Endometrium (tissue), 2 donors: ENCODE results near the gene ZNF302.
A peak's percentile ranks its signal among the peaks of the same experiment; 100 is the strongest.
"Not testable (repeated sequence)": the region's sequence is repeated elsewhere in the genome, so short reads cannot be mapped to it uniquely, and the experiment has no call there.

Experiments used
- FAIRE-seq: peaks from 2 replicates; lab custom pipeline; 2012; peaks lifted over from hg19 to GRCh38; lab: Jason Lieb, UNC
- donor health status: control.
- donor health status: control.

ZNF302 gene

DNA sequence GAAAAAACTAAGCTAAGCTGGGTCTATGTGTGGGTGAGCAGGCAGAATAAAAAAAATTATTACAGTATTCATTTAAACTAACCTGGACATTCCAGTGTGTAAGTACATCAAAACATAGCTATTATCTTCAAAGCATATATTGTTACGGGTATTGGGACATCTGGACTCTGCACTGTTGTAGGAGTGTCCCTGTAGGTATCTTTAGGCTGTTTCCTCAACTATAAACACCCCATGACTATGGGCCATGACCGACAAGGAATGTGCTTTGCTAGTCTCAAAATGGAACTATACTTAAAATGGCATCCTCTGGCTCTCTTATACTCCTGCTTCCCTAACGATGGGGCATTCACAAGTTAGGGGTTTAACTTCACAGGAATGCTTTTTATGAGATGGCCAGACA, 3.9 kb upstream of the ZNF302 start:
- FAIRE-seq = no peak

DNA sequence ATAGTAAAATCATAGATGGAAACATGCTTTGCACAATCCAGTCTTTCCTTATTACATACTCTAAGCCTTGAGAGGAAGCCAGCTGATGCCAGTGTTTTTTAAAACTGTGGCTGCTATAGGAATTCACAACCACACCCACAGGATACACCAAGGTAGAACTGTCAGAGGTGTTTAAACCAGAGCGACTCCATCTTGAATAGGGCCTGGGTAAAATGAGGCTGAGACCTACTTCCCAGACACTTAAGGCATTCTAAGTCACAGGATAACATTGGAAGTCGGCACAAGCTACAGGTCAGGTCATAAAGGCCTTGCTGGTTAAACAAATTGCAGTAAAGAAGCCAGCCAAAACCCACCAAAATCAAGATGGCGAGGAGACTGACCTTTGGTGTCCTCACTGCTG, 2.2 kb upstream of the ZNF302 start:
- no peak for FAIRE-seq

DNA sequence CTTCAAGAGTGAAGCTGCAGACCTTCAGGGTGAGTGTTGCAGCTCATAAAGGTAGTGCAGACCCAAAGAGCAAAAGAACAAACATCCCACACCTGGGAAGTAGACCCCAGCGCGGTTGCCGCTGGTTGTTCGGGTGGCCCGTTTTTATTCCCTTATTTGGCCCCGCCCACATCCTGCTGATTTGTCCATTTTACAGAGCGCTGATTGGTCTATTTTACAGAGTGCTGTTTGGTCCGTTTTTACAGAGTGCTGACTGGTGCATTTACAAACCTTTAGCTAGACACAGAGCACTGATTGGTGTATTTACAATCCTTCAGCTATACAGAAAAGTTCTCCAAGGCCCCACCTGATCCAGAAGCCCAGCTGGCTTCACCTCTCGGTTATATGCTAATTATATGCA, 1.6 kb upstream of the ZNF302 start:
- FAIRE-seq = no peak

DNA sequence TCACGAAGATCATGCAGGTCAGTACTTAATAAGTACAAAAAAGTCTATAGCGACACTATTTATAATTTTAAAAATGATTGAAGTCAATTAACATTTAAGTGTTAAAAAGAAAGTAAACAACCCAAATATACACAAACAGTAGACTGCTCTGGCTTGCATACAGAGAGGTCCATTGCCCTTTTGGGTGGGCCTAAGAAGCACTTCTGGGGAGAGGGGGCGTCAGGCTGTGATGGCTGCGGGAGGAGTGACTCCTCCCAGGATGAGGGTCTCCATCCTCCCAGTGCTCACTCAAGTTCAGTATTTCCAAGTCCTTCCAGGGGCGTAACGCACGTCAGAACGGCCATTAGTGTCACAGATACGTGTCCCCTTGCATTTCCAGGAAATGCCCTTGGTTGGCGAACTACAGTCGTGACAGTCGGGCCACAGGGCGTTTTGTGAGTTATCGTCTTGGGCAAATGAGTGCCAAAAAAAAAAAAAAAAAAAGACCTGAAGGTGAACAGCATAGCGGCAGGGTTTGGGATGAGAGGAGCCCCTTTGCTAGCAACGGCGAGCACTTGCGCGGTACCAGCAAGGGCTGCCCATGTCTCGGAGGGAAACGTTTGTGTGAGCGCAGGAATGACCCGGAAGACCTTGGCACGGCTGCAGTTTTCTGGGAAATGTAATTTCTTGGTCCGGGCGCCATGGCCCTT, 637 bp upstream of the ZNF302 start, which contains the start of gene SCGB2B2:
SCGB2B2 (minus strand) TSS at position 463 of the 689 bp plus-strand sequence. CDS start 82,596 bp downstream, outside the sequence.
- no peak for FAIRE-seq

DNA sequence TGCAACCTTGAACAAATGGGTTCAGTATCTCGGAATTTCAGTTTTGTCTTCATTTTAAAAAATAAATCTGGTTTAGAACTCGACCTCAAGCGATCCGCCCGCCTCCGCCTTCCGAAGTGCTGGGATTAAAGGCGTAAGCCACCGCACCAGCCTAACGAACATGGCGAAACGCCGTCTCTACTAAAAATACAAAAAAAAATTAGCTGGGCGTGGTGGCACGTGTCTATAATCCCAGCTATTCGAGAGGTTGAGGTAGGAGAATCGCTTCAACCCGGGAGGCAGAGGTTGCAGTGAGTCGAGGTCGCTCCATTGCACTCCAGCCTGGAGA, 571 bp downstream of the ZNF302 start:
- no peak for FAIRE-seq

DNA sequence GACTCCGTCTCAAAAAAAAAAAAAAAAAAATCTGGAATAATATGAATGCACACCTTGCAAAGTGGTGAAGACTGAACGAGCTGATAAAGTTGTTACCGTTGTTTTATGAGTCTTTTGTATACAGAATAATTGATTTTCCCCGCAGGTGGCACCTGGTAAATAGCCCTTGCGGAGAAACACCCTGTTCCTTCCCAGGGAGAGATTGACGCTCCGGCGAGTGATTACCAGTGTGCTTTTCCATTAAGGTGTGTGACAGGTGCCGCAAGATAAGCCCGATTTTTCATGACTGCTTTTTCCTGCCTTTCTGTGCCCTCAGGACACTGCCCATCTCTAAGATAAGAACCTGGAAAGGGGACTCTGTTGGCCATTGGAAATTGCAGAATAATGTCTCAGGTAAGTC, 943 bp downstream of the ZNF302 start:
- no peak for FAIRE-seq

DNA sequence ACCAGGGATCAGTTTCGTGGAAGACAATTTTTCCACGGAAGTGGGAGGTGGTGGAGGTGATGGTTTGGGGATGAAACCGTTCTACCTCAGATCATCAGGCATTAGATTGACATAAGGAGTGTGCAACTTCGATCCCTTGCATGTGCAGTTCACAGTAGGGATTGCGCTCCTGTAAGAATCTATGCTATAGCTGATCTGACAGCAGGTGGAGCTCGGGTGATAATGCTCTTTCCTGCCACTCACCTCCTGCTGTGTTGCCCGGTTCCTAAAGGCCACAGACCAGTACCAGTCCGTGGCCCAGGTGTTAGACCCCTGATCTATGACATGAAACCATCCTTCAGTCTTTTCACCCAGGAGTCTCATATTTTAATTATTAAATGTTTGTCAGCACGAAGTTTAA, 4.0 kb downstream of the ZNF302 start:
- FAIRE-seq = no peak

DNA sequence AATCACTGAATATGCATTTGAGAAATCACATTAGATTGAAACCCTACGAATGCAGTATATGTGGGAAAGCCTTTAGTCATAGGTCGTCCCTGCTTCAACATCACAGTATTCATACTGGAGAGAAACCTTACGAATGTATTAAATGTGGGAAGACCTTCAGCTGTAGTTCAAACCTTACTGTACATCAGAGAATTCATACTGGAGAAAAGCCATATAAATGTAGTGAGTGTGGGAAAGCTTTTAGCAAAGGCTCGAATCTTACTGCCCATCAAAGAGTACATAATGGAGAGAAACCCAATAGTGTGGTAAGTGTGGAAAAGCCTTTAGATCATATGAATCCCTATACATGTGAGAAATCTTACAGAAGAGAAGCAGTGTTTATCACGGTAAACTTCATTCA, 7.8 kb downstream of the ZNF302 start:
- FAIRE-seq = not testable (repeated sequence)

DNA sequence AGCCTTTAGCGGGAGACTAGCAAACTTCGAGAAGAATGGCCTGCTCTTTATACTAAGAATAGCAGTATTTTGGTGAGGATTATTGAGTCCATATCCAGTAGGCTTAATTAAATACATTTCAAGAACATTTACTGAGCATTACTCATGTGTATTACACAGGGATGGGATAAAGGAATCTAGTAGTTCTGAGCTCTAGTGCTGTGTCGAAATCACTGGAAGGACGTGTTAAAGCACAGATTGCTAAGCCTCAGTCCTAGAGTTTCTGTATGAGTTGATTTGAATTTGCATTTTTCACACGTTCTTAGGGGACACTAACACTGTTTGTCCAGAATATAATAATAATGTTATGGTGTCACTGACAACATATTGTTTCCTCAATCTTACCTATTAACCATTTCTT, 9.0 kb downstream of the ZNF302 start:
- FAIRE-seq = no peak

DNA sequence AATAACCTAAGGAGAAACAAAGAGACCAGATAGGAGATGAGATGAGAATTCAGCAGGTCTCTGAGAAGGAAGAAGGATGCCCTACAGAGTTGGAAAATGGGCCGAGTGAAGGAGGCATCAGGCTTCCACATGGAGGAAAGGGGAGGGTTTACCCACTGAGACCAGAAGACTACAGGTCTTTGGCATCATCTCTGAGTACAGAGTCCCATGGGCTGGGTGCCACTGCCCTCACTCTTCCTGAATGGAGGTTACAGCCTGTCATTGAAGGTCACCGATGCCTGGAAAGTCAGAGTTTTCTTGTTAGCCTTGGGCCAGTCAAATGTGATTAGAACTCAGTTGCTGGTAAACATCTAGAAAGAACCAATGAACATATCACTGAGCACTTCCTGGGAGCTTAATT, 9.9 kb downstream of the ZNF302 start:
- no peak for FAIRE-seq

DNA sequence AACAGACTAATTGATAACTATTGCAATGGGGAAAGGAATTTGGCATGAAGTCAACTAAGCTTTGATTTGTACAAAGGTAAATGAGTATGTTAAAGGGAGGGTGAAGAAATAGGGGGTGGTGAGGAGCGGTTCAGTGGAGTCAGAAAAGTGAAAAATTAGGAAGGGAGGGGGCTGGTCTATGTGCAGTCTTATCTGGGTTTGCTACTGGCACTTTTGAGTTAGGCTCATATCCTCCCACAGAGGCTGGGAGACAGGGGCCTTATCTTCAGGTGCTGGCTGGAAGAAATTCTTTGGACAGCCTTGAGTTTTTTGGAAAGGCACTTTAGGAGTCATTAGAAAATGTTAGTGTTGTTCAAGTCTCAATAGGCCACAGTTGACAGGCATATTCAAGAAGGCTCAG, 11.1 kb downstream of the ZNF302 start:
- no peak for FAIRE-seq

DNA sequence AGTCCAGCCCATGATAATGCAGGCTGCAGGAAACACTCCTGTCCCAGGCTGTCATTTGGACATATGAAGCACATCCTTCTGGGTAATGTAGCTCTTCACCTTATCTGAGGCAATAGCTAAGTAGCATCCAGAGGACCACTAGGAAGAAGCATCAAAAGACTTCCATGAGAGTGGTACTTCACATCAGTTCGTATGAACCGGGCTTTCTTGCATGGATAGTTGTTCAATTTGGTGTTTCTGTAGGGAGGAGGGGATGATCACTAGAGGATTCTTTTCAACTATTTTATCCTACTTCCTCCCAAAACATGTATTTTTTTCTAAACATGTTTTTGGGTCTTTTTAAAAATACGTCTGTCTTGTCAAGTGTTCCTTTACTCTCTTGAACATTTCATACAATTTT, 12.9 kb downstream of the ZNF302 start:
- no peak for FAIRE-seq

DNA sequence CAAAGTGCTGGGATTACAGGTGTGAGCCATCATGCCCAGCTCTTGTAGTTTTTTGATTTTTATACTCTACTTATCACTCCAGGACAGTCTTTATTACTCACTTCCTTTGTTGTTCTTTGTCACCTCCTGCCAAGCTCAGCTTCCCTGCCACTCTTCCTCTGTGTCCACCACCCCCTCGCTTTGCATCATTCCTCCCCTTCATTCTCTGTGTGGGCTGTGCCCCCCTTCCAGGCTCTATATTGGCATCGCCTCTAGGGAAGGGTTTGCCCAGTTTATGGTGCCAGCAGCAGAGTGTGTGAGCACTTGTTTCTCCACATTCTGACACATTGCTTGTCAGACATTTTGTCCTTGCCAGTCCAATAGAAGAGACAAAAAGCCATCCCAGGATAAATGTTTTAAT, 15.1 kb downstream of the ZNF302 start:
- FAIRE-seq = no peak

DNA sequence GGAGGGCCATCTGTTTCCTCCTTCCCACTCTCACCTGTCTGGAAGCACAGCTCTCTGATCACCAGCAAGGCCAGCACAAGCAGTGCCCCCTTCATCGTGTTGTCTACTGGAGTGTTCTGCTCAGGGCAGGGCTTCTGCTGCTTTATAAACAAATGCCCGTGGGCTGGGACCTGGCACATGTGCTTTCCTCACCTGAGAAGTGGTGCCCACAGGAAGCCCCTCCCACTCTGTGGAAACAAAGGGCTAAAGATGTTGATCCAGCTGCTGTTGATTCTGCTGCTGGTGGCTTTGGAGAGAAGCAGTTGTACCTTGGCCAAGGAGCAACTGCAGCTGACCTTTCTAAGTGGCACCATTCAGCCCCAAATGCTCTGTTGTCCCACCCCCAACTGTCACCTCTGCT, 30.2 kb downstream of the ZNF302 start:
- FAIRE-seq = no peak

DNA sequence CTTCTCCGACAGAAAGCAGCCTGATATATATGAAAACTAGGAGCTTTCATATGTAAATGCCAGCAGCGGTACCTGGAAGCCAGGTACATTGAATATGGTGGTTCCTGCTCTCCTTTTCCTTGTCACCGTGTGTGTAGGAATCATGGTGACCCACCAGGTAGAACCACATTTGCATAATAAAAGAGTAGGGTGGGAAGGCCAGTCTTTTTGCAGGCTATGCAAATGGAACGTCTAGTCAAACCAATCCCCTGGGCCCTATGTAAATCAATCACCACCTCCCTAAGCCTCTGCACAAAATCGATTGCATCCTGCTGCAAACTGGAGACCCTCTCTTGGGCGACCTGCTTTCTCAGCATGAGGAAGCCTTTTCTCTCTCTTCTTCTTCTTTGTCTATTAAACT, 34.4 kb downstream of the ZNF302 start:
- no peak for FAIRE-seq

DNA sequence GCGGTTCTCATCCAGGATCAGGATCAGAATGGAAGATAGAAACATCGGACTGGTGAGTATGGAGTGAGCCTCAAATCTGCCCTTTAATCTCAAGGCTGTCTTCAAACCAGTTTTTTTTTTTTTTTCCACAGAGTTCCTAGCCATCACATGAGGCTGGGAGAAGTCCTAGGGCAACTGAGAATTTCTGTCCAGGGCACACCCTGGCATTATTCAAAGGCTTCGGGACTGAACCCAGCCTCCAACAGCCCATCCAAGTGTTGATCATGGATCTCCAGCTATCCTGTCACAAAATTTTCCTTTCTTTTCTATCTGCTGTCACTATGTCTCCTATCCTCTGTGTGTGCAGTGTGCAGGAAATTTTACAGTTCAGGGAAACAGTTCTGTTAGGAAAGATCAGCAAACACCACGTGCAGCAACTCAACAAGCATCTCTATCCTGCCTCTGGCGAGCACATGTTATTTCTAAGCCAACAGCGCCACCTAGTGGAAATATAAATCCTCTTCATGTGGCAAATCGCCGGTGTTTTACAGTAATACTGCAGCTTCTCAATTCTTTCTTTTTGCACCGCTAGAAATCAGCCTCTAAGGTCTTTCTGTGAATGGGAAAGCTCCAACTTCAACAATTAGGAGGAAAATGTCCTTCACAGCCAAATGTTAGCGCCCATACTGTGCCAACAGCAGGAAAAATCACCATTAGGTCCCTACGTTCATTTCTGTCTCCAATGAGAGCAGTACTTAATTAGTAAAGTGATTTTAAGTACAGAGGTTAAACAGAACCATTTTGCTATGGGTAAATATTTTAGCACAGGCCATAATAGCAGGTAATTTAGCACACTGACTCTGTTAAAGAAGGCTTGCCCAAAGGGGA, 35.1 kb downstream of the ZNF302 start:
- FAIRE-seq = peak; percentile 45

DNA sequence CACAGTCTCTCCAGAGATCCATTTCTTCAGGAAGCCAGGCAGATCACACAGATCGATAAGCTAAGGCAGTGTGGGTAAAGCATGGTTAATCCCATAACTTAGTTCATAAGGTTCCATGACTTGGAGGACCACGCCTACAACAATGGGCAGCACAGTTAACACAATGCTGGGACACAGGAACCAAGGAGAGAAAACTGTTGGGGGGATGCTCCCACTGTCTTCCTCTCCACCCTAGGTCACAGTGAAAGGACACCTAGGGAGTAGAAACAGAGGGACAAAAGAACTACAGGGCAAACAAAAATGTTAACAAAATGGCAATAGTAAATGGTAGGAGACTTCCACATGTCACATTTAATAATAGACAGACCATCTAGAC, 35.8 kb downstream of the ZNF302 start:
- no peak for FAIRE-seq

DNA sequence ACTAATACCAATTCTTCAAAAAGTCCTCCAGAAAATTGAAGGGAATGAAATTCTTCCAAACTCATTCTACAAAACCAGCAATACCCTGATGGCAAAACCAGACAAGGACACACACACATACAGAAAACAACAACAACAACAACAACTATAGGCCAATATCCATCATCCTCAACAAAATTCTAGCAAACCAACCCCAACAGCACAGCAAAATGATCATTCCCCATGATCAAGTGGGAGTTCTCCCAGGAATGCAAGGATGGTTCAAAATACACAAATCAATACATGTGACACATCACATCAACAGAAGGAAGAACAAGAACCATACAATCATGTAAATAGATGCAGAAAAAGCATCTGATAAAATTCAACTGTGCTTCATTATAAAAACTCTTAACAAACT, 37.9 kb downstream of the ZNF302 start:
- FAIRE-seq = no peak

DNA sequence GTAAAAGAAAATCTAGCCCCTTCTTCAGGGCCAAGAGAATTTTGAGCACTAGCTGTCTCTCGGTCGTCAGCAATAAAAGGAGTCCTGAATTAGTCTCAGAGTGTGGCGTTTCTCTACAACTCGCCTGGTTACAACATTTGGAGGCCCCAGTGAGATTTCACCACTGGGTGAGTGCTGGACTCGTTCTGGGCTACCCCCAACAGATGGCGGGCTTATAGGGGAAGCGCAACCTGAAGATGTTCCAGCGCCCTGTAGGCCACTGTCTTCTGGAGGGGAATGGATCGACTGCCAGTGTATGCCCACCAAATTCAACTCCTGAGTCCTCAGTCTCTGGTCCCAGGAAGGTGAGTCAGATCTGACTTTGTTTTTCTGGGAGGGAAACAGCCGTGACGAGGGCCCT, 44.9 kb downstream of the ZNF302 start:
- FAIRE-seq = no peak

DNA sequence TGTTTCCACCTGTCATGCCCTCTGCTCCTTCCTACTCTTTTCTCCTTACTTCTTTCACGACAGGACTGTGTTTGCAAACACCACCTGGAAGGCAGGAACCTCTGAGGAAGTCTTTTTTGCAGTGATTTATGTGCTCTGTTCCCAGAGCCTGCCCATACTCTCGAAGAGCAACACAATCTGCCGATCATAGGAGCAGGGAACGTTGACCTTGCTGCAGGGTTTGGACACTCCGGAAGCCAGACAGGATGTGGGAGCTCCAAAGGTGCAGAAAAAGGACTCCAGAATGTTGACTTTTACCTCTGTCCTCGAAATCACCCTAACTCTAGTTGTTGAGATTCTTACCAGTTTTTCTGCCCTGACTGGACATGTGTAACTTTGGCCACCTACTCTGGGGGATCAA, 47.9 kb downstream of the ZNF302 start:
- no peak for FAIRE-seq

DNA sequence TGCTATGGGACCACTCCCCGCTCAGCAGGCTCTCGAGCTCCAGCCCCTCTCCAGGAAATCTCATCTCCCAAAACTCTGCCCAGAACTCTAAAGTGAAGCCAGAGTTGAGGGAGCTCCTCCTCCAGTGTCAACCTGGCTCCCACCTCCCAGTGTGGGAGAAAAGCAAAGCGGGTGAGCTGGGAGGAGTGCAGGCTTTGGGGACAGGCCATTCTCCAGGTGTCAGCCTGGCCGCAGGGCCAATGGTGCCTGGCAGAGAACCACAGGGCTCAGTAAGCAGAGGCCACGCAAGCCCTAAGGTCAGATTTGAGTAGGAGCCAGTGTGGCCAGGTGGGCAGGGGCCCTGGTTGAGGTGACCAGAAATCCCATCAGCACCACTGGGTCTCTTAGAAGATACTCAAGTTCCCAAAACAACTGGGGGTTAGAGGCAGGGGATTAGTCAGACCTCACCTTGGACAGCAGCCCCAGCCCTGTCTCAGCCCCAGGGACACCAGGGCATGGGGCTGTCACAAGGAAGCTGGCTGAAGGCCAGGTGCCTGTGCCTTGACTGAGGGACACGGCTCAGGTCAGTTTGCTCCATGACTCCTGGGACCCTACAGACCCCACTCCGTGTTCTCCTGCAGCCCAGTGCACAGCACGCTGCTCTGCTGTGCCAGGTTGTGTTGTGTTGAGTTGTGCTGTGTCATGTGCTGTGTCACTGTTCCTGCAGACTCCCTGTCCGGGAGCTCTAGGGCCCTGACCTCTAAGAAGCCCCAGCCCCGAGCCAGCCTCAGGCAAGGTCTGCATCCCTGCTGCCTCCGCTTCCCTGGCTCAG, 53.7 kb downstream of the ZNF302 start:
- no peak for FAIRE-seq

DNA sequence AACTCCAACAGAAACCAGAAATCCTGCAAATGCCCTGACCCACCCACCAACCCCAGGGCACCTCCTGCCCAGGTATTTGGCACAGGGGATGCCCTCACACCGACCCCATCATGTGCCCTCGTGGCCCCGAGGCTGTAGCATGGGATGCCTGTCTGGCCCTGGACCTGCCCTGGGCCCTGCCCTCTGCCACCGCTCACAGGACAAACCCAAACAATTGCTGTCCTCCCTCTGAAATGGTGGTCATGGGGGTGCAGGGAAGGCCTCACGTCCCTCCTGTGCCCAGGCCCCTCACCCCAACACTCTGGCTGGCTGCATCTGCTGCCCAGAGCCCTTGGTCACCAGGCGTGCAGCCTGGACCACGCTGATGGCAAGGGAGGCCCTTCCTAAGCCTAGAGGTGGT, 54.5 kb downstream of the ZNF302 start:
- no peak for FAIRE-seq

DNA sequence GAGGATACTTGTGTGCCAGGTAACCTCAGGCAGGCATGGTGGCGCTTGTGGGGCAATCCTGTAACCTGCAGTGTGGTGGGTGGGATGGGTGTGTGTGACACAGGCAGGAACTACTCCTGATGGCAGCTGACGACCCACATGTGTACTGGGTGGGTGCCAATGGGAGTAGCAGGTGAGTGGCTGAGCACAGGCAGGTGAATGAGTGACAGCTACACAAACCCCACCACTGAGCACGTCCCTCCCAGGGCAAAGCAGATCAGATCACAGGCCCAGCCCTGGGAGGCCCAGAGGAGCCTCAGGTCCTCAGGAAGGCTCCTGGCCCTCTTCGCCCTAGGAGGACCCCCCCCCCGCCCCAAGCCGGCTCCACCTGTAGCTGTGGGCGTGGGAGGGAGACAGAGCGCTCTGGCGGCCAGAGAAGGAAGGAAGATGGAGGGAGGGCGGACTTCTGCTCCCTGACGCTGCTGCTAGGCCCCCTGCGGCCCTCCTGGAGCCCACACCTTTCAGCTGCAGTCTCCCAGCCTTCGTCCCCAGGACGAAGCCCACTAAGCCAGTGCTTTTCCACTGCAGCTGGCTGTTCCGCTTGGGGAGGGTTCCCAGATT, 55.2 kb downstream of the ZNF302 start:
- FAIRE-seq = no peak
